ENCODE measurements around the gene CDK6.

The CDK6 gene

GRCh38 chr7:92848441-92848840 is 12.1 kb upstream of the CDK6 start:
- Histone ChIP-seq H3K27ac (no peak overlapping the region), H3K4me3 (no peak overlapping the region)

GRCh38 chr7:92847305-92847704 is 10.9 kb upstream of the CDK6 start:
- H3K27ac ChIP-seq: no peak overlapping the region
- no peak overlapping the region for H3K4me3 ChIP-seq

- H3K4me3 ChIP-seq: no peak overlapping the region
Measured at GRCh38 chr7:92845736-92846135, 9.4 kb upstream of the CDK6 start.

DNA sequence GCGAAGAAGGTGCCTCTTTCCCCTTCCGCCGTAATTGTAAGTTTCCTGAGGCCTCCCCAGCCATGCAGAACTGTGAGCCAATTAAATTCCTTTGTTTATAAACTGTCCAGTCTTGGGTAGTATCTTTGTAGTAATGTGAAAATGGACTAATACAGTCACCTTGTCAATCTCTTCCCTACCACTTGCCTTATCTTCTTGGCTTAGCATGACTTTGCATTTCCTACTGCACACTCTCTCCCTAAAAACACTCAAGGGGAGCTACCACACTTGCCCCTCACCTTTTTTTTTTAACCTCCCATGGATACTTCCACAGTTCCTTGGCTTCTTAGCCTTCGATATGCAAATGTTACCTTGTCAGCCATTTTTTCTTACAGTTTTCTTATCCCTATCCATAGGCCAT is 7.4 kb upstream of the CDK6 start:
- Histone ChIP-seq H3K27ac (no peak overlapping the region), H3K4me3 (no peak overlapping the region)

More at GRCh38 chr7:92845736-92846135, 9.4 kb upstream of the CDK6 start:
- H3K27ac ChIP-seq: no peak overlapping the region

GRCh38 chr7:92843034-92843760 is 6.8 kb upstream of the CDK6 start:
- no peak overlapping the region for H3K4me3 ChIP-seq
- no peak overlapping the region for H3K27ac ChIP-seq

DNA sequence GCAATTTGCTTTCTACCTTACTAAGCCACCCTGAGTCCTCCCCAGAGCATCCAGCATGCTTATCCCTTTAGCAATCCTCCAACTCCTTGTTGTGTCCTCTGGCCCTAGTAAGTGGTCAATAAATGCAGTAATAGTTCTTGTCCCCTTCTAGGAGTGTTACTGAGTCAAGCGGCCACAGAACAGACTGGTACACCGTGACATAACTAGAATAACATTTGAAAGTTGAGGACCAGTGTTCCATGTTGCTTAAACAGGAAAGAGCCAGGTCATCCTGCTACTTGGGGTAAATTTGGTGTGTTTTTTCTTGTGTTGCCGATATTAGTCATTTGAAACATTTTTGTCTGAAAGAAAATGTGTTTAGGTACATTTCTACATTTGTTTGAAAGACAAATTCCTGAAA is 4.8 kb upstream of the CDK6 start:
- H3K27ac ChIP-seq: no peak overlapping the region
- no peak overlapping the region for H3K4me3 ChIP-seq

DNA sequence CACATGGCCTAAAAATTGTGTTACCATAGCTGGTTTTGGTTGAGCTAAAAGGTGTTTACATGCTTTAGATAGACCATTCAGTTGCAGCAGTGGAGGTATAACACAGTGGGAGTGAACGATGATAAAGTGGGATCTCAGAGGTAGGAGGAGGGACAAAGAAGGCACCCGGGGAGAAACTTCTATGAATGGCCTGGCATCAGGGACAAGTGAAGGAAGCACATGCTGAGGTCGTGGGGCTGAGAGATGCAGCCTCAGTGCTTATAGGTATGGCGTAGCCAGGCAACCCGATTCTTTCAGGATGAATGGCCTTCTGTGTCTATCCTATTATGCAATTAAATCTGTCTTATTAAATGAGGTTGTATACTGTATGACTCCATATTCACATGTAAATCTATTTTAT is 3.9 kb upstream of the CDK6 start:
- H3K27ac ChIP-seq: no peak overlapping the region
- H3K4me3 ChIP-seq: no peak overlapping the region

DNA sequence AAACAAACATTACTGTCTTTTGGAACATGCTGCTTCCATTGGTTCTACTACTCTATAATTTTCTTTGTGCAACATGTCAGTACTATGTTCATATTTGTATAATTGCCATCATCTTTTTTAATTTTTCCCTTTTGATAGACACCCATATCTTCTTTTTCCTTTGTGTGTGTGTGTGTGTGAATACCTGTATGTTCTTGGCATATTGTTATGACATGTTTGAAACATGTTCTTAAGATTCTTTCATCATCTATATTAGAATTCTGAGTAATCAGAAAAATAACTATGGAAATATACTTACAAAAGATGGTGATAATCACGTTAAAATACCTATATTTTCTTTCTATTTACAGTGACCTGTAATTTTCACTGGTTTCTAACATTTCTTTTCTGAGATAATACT is 3.5 kb upstream of the CDK6 start:
- H3K27ac ChIP-seq: no peak overlapping the region
- no peak overlapping the region for H3K4me3 ChIP-seq

- H3K27ac ChIP-seq: no peak overlapping the region
- no peak overlapping the region for H3K4me3 ChIP-seq
Measured at GRCh38 chr7:92838934-92839333, 2.6 kb upstream of the CDK6 start.

- Histone ChIP-seq H3K4me3 (peak overlapping the region; percentile 62 to 86 (median 76)), H3K27ac (peak overlapping the region; percentile 36 to 91 (median 83))
Measured at GRCh38 chr7:92837000-92837749, 802 bp upstream of the CDK6 start.

DNA sequence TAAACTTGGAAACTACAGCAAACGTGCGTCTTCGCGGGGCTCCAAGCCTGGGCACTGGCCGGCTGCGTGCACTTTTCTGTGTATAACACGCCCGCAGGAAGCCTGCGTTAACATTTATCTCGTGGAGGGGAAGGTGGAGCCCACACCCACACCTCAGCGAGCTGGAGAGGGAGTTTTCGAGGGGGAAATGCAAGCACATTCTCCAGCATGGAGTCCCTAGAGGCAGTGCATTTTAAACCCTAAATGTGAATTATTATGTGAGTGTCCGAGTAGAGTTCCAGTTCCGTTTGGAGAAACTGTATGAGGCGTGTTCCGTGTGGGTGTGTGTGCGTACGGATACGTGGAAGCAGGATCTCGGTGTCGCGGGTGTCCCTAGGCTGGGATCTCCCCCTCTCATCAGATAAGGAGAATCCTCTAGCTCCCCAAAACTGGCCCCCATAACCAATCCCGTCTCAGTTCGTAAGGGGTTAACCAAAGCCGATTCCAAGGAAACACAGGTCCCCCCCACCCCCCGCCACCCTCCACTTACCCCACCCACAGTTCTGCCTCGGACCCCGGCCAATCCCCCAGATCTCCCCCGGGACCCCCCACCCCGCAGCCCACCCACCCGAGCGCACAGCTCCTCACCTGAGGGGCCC is 403 bp downstream of the CDK6 start:
- Histone ChIP-seq H3K27ac (peak overlapping the region; percentile 63 to 91 (median 83)), H3K4me3 (peak overlapping the region; percentile 62 to 86 (median 76))

DNA sequence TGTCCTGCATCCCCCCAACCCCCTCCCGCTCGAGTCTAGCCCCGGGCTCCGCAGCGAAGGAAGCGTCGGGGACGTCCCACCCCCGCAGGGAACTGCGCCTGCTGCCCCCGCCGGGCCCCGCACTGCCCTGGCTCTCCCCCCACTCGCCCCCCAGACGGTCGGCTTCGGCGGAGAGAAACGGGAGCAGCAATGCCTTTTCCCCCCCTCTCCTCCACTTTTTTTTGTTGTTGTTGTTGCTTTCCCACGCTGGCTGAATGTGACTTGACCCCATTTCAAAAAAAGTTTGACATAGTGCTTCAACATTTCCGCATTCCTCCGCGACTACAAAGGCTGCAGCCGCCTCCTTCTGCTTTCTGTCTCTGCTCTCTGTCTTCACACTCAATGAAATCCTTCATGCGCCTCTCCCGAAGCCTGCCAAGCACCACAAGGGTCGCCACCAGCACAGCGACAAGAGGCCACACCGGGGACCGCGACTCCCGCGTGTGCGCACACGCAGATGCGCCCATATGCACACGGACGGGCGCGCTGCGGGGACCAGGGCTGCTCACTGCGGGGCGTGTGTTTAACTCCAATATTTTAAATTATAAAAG is 1.0 kb downstream of the CDK6 start:
- H3K4me3 ChIP-seq: peak overlapping the region; percentile 62 to 86 (median 76)
- H3K27ac ChIP-seq: peak overlapping the region; percentile 63 to 91 (median 83)

DNA sequence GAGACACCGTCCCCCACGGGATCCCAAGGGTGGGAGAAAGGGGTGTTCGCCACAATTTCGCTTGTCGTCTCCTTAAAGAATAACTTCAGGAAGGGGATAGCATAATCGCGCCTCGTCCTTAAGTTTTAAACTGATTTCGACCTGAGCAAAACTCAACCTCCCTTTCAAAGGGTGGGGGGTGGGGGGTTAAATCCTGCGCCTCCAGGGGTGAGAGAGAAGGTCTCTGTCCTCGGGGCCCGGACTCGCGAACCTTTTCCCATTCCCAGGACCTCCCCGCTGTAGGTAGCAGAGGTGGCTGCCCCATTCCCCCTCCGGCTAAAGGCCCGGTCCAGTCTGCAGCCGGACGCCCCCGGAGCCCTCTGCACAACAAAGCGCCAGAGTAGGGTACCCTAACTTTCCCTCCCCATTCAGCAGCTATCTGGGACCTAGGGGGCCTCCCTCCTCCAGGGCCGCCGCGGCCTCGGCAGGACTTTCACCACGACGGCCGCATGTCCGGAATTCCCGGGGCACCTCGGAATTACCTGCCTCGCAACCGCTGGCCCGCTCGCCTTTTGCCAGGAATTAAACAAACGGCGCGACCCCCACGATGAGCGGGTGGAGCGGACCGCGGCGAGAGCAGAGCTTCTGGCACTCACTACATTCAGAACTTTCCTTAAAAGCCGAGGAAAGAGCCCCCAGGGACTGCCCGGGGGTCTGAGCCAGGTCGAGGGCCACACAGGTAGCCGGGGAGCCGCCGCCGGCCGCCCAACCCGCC is 1.7 kb downstream of the CDK6 start:
- peak overlapping the region; percentile 62 to 86 (median 76) for H3K4me3 ChIP-seq
- peak overlapping the region; percentile 64 to 91 (median 83) for H3K27ac ChIP-seq

DNA sequence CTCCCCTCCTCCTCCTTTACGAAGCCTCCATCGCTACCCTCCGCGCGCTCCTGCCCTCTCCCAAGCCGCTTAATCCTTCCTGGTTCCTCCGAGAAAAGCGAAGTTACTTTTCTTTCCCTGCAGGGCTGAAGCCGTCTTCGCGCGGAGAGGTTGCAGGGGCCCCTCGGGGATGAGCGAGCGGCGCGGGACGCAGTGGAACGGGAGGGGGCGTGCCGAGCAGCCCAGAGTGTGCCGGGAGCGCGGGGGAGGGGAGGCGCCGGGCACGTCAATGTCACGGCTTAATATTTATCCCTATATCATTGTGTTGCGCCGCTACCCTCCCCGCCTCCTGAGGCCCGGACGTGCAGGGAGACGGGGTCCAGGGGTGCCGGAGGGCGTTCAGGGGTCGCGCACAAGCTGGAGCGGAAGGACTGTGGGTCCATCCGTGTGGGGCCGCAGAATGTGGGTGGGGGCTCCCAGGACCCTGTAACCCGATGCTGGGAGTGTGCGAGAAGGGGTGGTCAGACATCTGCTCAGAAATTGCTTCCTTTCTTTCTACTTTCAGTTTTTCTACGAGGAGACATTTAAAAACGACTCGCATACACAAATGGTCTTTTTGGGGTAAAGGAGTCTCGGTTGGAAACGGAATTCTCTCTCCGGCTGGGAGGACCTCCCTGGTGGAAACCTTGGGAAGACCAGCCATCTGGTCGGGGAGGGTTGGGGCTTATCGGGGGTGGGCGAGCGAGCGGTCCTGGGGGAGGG is 2.4 kb downstream of the CDK6 start:
- Histone ChIP-seq H3K4me3 (peak overlapping the region; percentile 62 to 86 (median 76)), H3K27ac (peak overlapping the region in 20 of 21 experiments; percentile 67 to 91 (median 84))

GRCh38 chr7:92833024-92833765 is 3.2 kb downstream of the CDK6 start:
- Histone ChIP-seq H3K4me3 (peak overlapping the region; percentile 62 to 86 (median 76)), H3K27ac (peak overlapping the region in 20 of 21 experiments; percentile 67 to 91 (median 84))

DNA sequence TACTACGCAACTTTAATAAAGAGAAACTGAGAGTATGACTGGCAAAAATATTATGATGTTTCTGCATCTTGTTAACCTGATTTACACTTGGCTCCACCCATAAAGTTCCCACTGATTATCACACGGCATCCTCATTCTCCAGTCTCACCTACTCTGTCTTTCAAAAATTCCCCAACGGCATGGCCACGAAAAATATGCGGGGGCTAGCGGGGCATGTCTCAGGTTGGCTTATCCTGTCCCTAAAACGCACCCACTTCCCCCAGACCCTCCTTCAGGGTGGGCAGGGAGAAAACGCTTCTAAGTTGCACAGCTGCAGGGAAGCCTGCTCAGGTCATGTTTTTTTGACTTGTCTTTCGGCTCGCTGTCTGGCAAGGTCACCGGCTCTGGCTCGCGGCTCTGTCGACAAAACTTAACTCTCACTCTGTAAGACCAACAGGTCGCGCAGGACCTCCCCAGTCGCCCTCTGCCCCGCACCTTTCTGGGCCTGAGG is 3.8 kb downstream of the CDK6 start:
- Histone ChIP-seq H3K27ac (peak overlapping the region in 20 of 21 experiments; percentile 67 to 91 (median 84)), H3K4me3 (peak overlapping the region; percentile 62 to 86 (median 76))

DNA sequence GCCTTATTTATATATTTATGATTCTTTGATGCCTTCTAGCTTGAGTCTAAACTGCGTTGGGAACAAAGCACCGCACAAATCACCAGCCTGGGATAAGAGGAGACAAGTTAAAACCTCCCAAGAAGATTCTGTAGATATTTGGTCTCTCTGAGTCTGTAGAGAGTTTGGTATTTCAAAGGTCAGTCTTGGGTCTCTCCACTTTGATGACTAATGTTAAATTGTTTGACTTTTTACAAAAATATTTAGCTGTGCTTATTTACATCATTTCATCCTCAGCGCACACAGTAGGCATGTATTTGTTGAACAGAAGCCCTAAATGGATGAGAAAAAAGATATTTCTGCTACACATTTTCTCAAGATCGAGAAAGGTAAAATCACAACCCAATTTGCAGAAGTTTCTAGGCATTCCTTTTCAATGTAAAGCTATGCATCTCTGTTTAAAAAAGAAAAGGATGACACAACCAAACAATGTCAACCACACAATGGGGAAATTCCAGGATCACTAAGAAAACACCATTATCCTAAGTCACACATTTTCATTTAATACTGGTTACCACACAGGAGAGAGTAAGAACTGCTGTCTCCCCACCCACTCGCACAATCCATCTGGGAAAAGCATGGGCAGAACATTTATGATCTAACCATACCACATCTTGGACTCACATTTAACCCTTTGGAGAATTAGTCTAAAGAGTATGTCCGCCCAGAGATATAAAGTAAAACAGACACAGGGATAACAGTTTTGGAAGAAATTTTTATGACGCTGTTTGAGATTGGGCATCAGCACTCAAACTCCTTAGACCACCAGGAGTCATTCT is 4.4 kb downstream of the CDK6 start:
- H3K27ac ChIP-seq: peak overlapping the region in 12 of 21 experiments; percentile 8 to 91 (median 86)
- H3K4me3 ChIP-seq: peak overlapping the region; percentile 62 to 86 (median 76)

Measured in skin epidermis (tissue), 12 donors.